Activated CD8-positive, alpha-beta memory T cell treated with anti-CD3 and anti-CD28 coated beads for 36 hours (primary cell): ENCODE data around the gene RARA. TPM values are rescaled to one million over a fixed set of nuclear protein-coding genes. Genes with fewer than 3 reads are reported as not detected.

Experiments used
- total RNA-seq, 2 experiments: library from RNA; stranded (reverse); gene quantifications; one replicate each; pipeline ENCODE4 v1.2.3, GENCODE V29; 2021

The RARA gene
- total RNA-seq, 2 experiments from 2014 or later = 28.6 to 29.7 TPM

Other genes starting within 250 kb of the RARA start
- 10 to 100 TPM; 11.6 to 12.6 TPM for gene THRA, start 246.2 kb upstream of the RARA start, total RNA-seq
- 1 to 10 TPM; 7.7 to 8.3 TPM for gene NR1D1, start 208.6 kb upstream of the RARA start, total RNA-seq
- 10 to 100 TPM; 80.5 to 84.8 TPM for gene MSL1, start 187.2 kb upstream of the RARA start, total RNA-seq
- gene CASC3, start 168.6 kb upstream of the RARA start, total RNA-seq = 10 to 100 TPM; 87.3 to 89.1 TPM
- 1 to 10 TPM; 5.1 to 5.4 TPM for gene RAPGEFL1, start 131.7 kb upstream of the RARA start, total RNA-seq
- gene WIPF2, start 89.9 kb upstream of the RARA start, total RNA-seq = 10 to 100 TPM; 18.9 to 20.4 TPM
- gene CDC6, start 21.3 kb upstream of the RARA start, total RNA-seq = 100 to 1,000 TPM; 121 to 127 TPM
- gene GJD3, start 55.6 kb downstream of the RARA start, total RNA-seq = not detected
- gene TOP2A, start 108.7 kb downstream of the RARA start, total RNA-seq = 100 to 1,000 TPM; 159 to 160 TPM
- gene IGFBP4, start 134.3 kb downstream of the RARA start, total RNA-seq = 1 to 10 TPM; 1.9 to 2.0 TPM
- 1 to 10 TPM; 4.7 to 5.1 TPM for gene TNS4, start 192.4 kb downstream of the RARA start, total RNA-seq